SK-N-MC (cell line): ENCODE data around the gene CGNL1.

Source experiments
- EZH2 ChIP-seq: fragments of 200-600 bp; sonication (generic); IDR thresholded peaks from one replicate; pipeline ENCODE4 v1.6.1; 2017; ENCODE audit warnings: antibody characterized with exemption
- FOXP2 ChIP-seq: optimal IDR thresholded peaks from 2 replicates; pipeline ENCODE3; 2011; ENCODE audit warnings: mild to moderate bottlenecking, moderate library complexity; ENCODE audit not compliant: insufficient read depth; ENCODE audit errors: extremely low read length, control extremely low read depth
- POLR2AphosphoS5 ChIP-seq: IDR thresholded peaks from 2 replicates; pipeline ENCODE4 v1.6.1; 2012; ENCODE audit warnings: mild to moderate bottlenecking, low read depth, low read length, borderline replicate concordance

GRCh38 chr15:57510647-57511046 lies 134.3 kb downstream of the CGNL1 start:
- TF ChIP-seq POLR2AphosphoS5 (no peak), EZH2 (no peak), FOXP2 (no peak)
